Common myeloid progenitor, CD34-positive (primary cell): ENCODE results near the gene TMBIM4. TPM values are rescaled to one million over a fixed set of nuclear protein-coding genes. Genes with fewer than 3 reads are reported as not detected.
"Not testable (repeated sequence)": the region's sequence is repeated elsewhere in the genome, so short reads cannot be mapped to it uniquely, and the experiment has no call there.

Experiments used
- CTCF ChIA-PET: fragments of 350-600 bp; sonication (Branson Sonifier 250); formaldehyde crosslinking; loops from one replicate; lab custom pipeline; 2021; ENCODE audit warnings: antibody characterized with exemption; lab: Charles Lee
- POLR2A ChIA-PET: fragments of 350-600 bp; sonication (Branson Sonifier 250); formaldehyde crosslinking; loops from one replicate; lab custom pipeline; 2021; ENCODE audit warnings: antibody characterized with exemption; lab: Charles Lee
- DNase-seq, 3 donors: peaks; one replicate each; pipeline versions ENCODE4 v3.0.0 to v3.0.0-alpha.2; 2013
- H3K27ac ChIP-seq, 2 experiments: 1 replicate in 1 of 2; 2 replicates in 1 of 2; pipeline ENCODE4 v1.7.0; 2013; ENCODE audit warnings: inconsistent platforms in 2 of 2, low read length in 2 of 2, mild to moderate bottlenecking in 2 of 2, low read depth in 1 of 2, moderate library complexity in 1 of 2; ENCODE audit not compliant: severe bottlenecking in 2 of 2, insufficient read depth in 1 of 2, poor library complexity in 1 of 2
- H3K27me3 ChIP-seq, 5 experiments: replicated peaks in 2 of 5; 1 replicate in 3 of 5; 2 replicates in 2 of 5; pipeline versions ENCODE4 v1.6.1 to v1.7.0; 2013; ENCODE audit warnings: low read length in 4 of 5, mild to moderate bottlenecking in 2 of 5, moderate library complexity in 2 of 5, inconsistent platforms in 1 of 5; ENCODE audit not compliant: insufficient read depth in 5 of 5, control insufficient read depth in 4 of 5
- H3K36me3 ChIP-seq, 4 experiments: 1 replicate in 2 of 4; 2 replicates in 2 of 4; pipeline versions ENCODE4 v1.6.1 to v1.7.0; 2013; ENCODE audit warnings: low read length in 3 of 4, control low read depth in 1 of 4, mild to moderate bottlenecking in 1 of 4; ENCODE audit not compliant: control insufficient read depth in 4 of 4, insufficient read depth in 4 of 4
- H3K4me1 ChIP-seq, 4 experiments: 1 replicate in 3 of 4; 2 replicates in 1 of 4; pipeline versions ENCODE4 v1.6.1 to v1.7.1; 2013; ENCODE audit warnings: low read length in 3 of 4, mild to moderate bottlenecking in 3 of 4, control low read depth in 1 of 4, inconsistent platforms in 1 of 4, moderate library complexity in 1 of 4; ENCODE audit not compliant: control insufficient read depth in 4 of 4, insufficient read depth in 4 of 4; ENCODE audit errors: control extremely low read depth in 1 of 4
- H3K4me3 ChIP-seq, 7 experiments: 1 replicate in 4 of 7; 2 replicates in 3 of 7; pipeline versions ENCODE4 v1.5.1 to v1.7.0; 2013; ENCODE audit warnings: mild to moderate bottlenecking in 7 of 7, low read length in 6 of 7, moderate library complexity in 6 of 7, inconsistent platforms in 2 of 7, low read depth in 2 of 7, control low read depth in 1 of 7; ENCODE audit not compliant: insufficient read depth in 4 of 7, control insufficient read depth in 1 of 7; ENCODE audit errors: extremely low read depth in 1 of 7
- H3K9me3 ChIP-seq, 5 experiments: 1 replicate in 4 of 5; 2 replicates in 1 of 5; pipeline versions ENCODE4 v1.6.1 to v1.7.1; 2013; ENCODE audit warnings: low read length in 4 of 5, mild to moderate bottlenecking in 2 of 5, inconsistent platforms in 1 of 5, low read depth in 1 of 5, moderate library complexity in 1 of 5; ENCODE audit not compliant: control insufficient read depth in 4 of 5, insufficient read depth in 2 of 5; ENCODE audit errors: control extremely low read depth in 1 of 5
- WGBS: methylation state at CpG from one replicate; pipeline ENCODE4 v1.1.5; 2013; ENCODE audit not compliant: insufficient coverage; 5-methylcytosine and 5-hydroxymethylcytosine counted together
- polyA plus RNA-seq: library from polyadenylated mRNA; unstranded; fragments of 120-200 nt; gene quantifications from one replicate; pipeline ENCODE4 v1.2.1, GENCODE V29; 2013

TMBIM4 gene, protein sequence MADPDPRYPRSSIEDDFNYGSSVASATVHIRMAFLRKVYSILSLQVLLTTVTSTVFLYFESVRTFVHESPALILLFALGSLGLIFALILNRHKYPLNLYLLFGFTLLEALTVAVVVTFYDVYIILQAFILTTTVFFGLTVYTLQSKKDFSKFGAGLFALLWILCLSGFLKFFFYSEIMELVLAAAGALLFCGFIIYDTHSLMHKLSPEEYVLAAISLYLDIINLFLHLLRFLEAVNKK
- polyA plus RNA-seq, result 96.7 TPM

DNA sequence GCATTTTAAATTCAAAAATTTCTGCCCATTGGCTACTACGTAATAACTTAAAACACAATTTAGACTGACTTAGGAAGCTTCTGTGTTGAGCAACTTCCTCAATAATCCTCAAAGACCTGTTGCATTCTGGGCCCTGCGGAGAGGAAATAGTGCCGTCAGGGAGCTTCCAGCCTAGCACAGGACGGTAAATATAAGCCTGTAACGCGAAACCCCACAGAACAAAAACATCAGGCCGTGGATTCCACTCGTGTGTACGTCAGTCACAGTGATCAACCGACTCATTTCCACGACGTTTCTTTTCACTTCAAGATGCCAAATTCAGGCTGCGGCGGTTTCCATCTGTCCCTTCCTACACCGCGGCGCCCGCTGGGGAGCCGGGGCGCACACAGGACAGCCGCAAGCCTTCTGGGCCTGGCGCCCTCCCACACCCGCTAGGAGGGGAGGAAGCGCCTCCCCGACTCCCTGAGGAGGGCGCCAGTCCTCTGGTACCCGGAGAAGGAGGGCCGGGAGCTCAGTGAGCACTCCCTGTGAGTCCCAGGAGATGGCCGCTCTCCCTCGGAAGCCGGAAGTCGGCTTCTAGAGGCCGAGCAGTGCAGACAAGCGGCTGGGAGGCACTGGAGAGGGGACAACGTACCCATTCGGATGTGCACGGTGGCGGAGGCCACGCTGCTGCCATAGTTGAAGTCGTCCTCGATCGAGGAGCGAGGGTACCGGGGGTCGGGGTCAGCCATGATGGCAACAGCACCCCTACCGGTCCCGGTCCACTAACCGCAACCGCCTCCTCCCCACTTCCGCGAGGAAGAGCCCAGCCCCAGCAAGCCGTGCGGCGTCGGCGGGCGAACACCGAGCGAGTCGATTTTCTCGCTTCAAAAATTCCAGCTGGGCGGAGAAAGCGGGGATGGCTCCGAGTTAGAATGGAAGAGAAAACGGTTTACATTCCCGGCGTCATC is at the start of gene TMBIM4:
Gene TMBIM4, minus strand, starts transcription at position 776 of the 950 bp plus-strand sequence. Its CDS starts 45 bp downstream, at position 731.
- peak within 1 kb of the TSS; percentile 71 to 97 (median 91) for H3K4me3 ChIP-seq

GRCh38 chr12:66217342-66217917 is 47.6 kb upstream of the TMBIM4 start:
- H3K27ac ChIP-seq, result peak overlapping the region in 1 of 2 experiments; percentile 11
- WGBS, result 100% methylated on average over 1 of the region's 4 CpGs
- ChIA-PET CTCF (interaction anchor here (0.6 to 1.3 kb wide), 5 partner anchors 13 to 455 kb away, joined by 3 to 4 read pairs (median 4); no protein-coding TSS in a partner anchor), POLR2A (interaction anchor here (1.2 kb wide), 1 partner anchor 85 kb away, joined by 3 read pairs; no protein-coding TSS in a partner anchor)
- H3K4me3 ChIP-seq, result no peak overlapping the region
- H3K27me3 ChIP-seq, result no peaks in the 10 kb centered on the region
- DNase-seq, result no peak
- H3K4me1 ChIP-seq, result peaks cover 0 to 2% (median 0%) of the 10 kb centered on the region in 4 experiments
- H3K36me3 ChIP-seq, result peaks cover 17 to 39% (median 31%) of the 10 kb centered on the region in 4 experiments
- peaks cover 0 to 5% (median 0%) of the 10 kb centered on the region in 5 experiments for H3K9me3 ChIP-seq

More for the DNA sequence above, at the start of gene TMBIM4:
- POLR2A ChIA-PET, result interaction anchor here (0.5 to 1.9 kb wide), 8 partner anchors 12 to 68 kb away, joined by 3 to 20 read pairs (median 4); partner anchors contain the start of genes IRAK3 and LLPH
- CTCF ChIA-PET, result interaction anchor here (0.7 to 2.6 kb wide), 16 partner anchors 8 to 238 kb away, joined by 3 to 21 read pairs (median 4); partner anchors contain the start of gene IRAK3
- Histone ChIP-seq H3K4me1 (peaks cover 10 to 22% (median 12%) of the 10 kb centered on the region in 4 experiments), H3K27ac (peak within 1 kb of the TSS; percentile 95 to 98), H3K9me3 (peaks cover 0 to 5% (median 3%) of the 10 kb centered on the region in 5 experiments), H3K36me3 (peaks cover 3 to 14% (median 8%) of the 10 kb centered on the region in 4 experiments), H3K27me3 (no peaks in the 10 kb centered on the region)
- DNase-seq, result peak; percentile 93 to 98 (median 96)
- WGBS, result 0% methylated on average over 56 of the region's 67 CpGs

DNA sequence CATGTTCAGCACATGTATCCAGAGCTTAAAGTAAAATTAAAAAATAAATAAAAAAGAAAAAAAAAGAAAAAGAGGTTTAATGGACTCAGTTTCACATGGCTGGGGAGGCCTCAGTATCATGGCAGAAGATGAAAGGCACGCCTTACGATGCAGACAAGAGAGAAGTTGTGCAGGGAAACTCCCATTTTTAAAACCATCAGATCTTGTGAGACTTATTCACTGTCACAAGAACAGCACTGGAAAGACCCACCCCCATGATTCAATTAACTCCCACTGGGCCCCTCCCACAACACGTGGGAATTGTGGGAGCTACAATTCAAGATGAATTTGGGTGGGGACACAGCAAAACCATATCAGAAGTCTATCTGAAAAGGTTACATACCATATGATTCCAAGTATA is 43.2 kb upstream of the TMBIM4 start:
- DNase-seq, POLR2A ChIA-PET, H3K4me3 ChIP-seq, H3K9me3 ChIP-seq, H3K27ac ChIP-seq, H3K27me3 ChIP-seq: not testable (repeated sequence)
- Histone ChIP-seq H3K4me1 (peaks cover 2 to 11% (median 6%) of the 10 kb centered on the region in 4 experiments), H3K36me3 (peaks cover 6 to 28% (median 22%) of the 10 kb centered on the region in 4 experiments)
- 100% methylated on average over 2 of the region's 3 CpGs for WGBS
- CTCF ChIA-PET, result interaction anchor here (0.8 to 2.2 kb wide), 4 partner anchors 13 to 68 kb away, joined by 3 to 7 read pairs (median 4); no protein-coding TSS in a partner anchor

DNA sequence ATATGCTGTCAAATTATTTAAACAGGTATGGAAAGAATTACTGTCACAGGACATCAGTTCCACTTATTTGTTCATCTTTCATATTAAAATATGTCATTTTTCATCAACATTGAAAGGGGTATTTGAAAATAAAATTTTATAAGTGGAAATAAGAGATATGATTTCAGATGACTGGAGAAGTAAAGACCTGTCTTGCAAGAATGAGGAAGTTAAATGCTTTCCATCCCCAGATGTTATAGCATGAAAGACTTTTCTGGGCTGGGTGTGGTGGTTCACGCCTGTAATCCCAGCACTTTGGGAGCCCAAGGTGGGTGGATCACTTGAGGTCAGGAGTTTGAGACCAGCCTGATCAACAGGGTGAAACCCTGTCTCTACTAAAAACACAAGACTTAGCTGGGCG is 41.8 kb upstream of the TMBIM4 start:
- WGBS, result 89% methylated on average over 2 of the region's 2 CpGs

GRCh38 chr12:66210840-66211239 is 41.0 kb upstream of the TMBIM4 start:
- ChIA-PET CTCF (no interaction called here), POLR2A (no interaction called here)
- Histone ChIP-seq H3K27me3 (no peaks in the 10 kb centered on the region), H3K36me3 (peaks cover 9 to 33% (median 24%) of the 10 kb centered on the region in 4 experiments), H3K9me3 (peaks cover 0 to 3% (median 0%) of the 10 kb centered on the region in 5 experiments), H3K27ac (peak overlapping the region in 1 of 2 experiments; percentile 56), H3K4me3 (no peak overlapping the region), H3K4me1 (peaks cover 0 to 11% (median 6%) of the 10 kb centered on the region in 4 experiments)
- peak in 2 of 3 donors; percentile 76 to 84 for DNase-seq

More for the DNA sequence above, 41.8 kb upstream of the TMBIM4 start:
- H3K9me3 ChIP-seq, POLR2A ChIA-PET, H3K27ac ChIP-seq, H3K4me3 ChIP-seq, H3K27me3 ChIP-seq: not testable (repeated sequence)
- peaks cover 0 to 11% (median 6%) of the 10 kb centered on the region in 4 experiments for H3K4me1 ChIP-seq
- peak in 2 of 3 donors; percentile 46 to 64 for DNase-seq
- H3K36me3 ChIP-seq, result peaks cover 9 to 30% (median 21%) of the 10 kb centered on the region in 4 experiments
- CTCF ChIA-PET, result interaction anchor here (1.5 to 2.2 kb wide), 2 partner anchors 12 to 16 kb away, joined by 6 to 7 read pairs; no protein-coding TSS in a partner anchor

DNA sequence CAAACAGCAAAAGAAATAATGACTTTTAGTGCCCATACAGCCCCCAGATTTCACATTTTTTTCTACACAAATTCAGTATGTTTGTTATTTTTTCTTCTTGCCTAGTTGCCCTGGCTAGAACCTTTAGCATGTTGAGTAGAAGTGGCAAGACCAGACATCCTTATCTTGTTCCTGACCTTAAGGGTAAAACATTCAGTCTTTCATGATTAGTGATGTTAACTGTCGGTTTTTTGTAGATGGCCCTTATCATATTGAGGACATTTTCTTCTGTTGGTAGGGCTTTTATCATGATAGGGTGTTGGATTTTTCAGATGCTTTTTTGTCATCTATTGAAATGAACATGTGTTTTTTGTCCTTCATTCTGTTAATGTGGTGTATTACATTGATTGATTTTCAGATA is 36.3 kb upstream of the TMBIM4 start:
- 100% methylated on average over 1 of the region's 1 CpG for WGBS
- H3K36me3 ChIP-seq, result peaks cover 4 to 30% (median 14%) of the 10 kb centered on the region in 4 experiments
- H3K4me3 ChIP-seq, result no peak overlapping the region
- no peaks in the 10 kb centered on the region for H3K27me3 ChIP-seq
- H3K4me1 ChIP-seq, result peaks cover 0 to 12% (median 6%) of the 10 kb centered on the region in 4 experiments
- no peak for DNase-seq
- peaks cover 0 to 3% (median 0%) of the 10 kb centered on the region in 5 experiments for H3K9me3 ChIP-seq
- CTCF ChIA-PET, result no interaction called here
- POLR2A ChIA-PET, result no interaction called here
- H3K27ac ChIP-seq, result no peak overlapping the region
